NCI-H1694 (cell line): ENCODE measurements around the gene AADACL3.

Source experiments
- DNase-seq: peaks from one replicate; lab custom pipeline; 2025; lab: John Stamatoyannopoulos, UW

Gene AADACL3

GRCh38 chr1:12769031-12769430 lies 53.1 kb downstream of the AADACL3 start:
- DNase-seq, result no peak

GRCh38 chr1:12769976-12770505 lies 54.1 kb downstream of the AADACL3 start:
- no peak for DNase-seq

GRCh38 chr1:12770620-12771019 lies 54.7 kb downstream of the AADACL3 start:
- DNase-seq, result no peak

- no peak for DNase-seq
Measured at GRCh38 chr1:12771186-12771585, 55.3 kb downstream of the AADACL3 start.

GRCh38 chr1:12772520-12772919 lies 56.6 kb downstream of the AADACL3 start:
- no peak for DNase-seq

GRCh38 chr1:12773438-12773837 lies 57.5 kb downstream of the AADACL3 start, which contains the start of gene PRAMEF12:
Gene PRAMEF12, plus strand, starts transcription at chr1:12773738. Its CDS starts 1,130 bp downstream, at chr1:12774868.
- no peak for DNase-seq

- no peak for DNase-seq
Measured at GRCh38 chr1:12774801-12775345, 59.0 kb downstream of the AADACL3 start.

GRCh38 chr1:12775443-12775842 lies 59.5 kb downstream of the AADACL3 start:
- no peak for DNase-seq

GRCh38 chr1:12776801-12777557 lies 61.1 kb downstream of the AADACL3 start:
- DNase-seq, result no peak
